Stimulated activated naive CD8-positive, alpha-beta T cell treated with anti-CD3 and anti-CD28 coated beads, Interleukin-15, amount 100 ng/mL, for 72 hours (primary cell): Measurements from ENCODE around the gene TIMM8B.

Experiments
- ATAC-seq: fragments of 150-1000 bp; cut with Tn5 transposase; 2 replicates; pipeline ENCODE4 v1.10.0; 2021; ENCODE audit warnings: mild to moderate bottlenecking, moderate library complexity
- DNase-seq, 2 donors: peaks; one replicate each; pipeline ENCODE4 v3.0.0; 2021 to 2022
- H3K27ac Mint-ChIP-seq, 2 donors: one replicate each; pipeline ENCODE4 v1.8.0; 2022; ENCODE audit warnings: mild to moderate bottlenecking in 2 of 2, mixed read lengths in 2 of 2, moderate library complexity in 2 of 2
- H3K27me3 Mint-ChIP-seq: one replicate; pipeline ENCODE4 v1.8.0; 2022; ENCODE audit warnings: mixed read lengths
- H3K4me1 Mint-ChIP-seq: one replicate; pipeline ENCODE4 v1.8.0; 2022; ENCODE audit warnings: mild to moderate bottlenecking, mixed read lengths
- H3K4me3 Mint-ChIP-seq, 2 donors: one replicate each; pipeline ENCODE4 v1.8.0; 2022; ENCODE audit warnings: mild to moderate bottlenecking in 2 of 2, mixed read lengths in 2 of 2, moderate library complexity in 1 of 2
- H3K9me3 Mint-ChIP-seq, 2 donors: one replicate each; pipeline ENCODE4 v1.8.0; 2022; ENCODE audit warnings: mixed read lengths in 2 of 2

Gene TIMM8B

DNA sequence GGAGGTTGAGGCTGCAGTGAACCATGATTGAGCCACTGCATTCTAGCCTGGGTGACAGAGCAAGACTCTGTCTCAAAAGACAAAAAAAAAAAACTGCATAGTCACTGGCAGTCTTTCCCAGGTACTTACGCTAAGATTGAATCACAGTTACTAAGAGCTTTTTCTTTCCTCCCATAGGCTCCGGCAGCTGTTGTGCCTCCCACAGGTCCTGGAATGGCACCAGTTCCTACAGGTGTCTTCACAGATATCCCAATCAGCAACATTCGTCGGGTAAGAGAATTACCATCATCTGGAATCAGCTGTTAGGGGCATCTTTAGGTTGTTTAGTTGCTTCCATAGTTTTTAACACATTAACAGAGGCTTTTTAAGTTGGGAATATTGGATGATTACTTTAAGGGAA is 41.6 kb downstream of the TIMM8B start:
- no peak for DNase-seq
- Mint-ChIP-seq H3K9me3 (no peaks in the 10 kb centered on the region), H3K4me3 (no peak overlapping the region), H3K4me1 (peaks cover 32% of the 10 kb centered on the region), H3K27me3 (no peaks in the 10 kb centered on the region), H3K27ac (peak overlapping the region in 1 of 2 donors; percentile 13)
- ATAC-seq = no peak

DNA sequence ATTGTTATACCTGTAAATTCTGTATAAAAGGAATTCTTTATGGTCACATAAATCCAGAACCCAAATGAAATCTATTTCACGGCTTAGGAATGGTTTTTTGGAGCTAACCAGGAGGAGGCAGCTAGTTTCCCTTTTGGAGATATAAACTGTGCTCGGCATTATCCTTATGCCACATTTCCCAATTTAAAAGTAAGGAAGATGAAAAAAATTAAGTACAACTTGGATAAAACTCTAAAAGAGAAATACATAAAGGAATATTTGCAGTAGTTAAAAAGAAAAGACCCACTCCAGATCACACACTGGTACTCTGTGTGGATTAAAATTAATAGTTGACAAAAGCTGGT is 43.6 kb downstream of the TIMM8B start:
- no peak for ATAC-seq
- Mint-ChIP-seq H3K4me1 (peaks cover 20% of the 10 kb centered on the region), H3K9me3 (no peaks in the 10 kb centered on the region), H3K4me3 (no peak overlapping the region), H3K27me3 (no peaks in the 10 kb centered on the region), H3K27ac (peak overlapping the region in 1 of 2 donors; percentile 27)
- DNase-seq = no peak

DNA sequence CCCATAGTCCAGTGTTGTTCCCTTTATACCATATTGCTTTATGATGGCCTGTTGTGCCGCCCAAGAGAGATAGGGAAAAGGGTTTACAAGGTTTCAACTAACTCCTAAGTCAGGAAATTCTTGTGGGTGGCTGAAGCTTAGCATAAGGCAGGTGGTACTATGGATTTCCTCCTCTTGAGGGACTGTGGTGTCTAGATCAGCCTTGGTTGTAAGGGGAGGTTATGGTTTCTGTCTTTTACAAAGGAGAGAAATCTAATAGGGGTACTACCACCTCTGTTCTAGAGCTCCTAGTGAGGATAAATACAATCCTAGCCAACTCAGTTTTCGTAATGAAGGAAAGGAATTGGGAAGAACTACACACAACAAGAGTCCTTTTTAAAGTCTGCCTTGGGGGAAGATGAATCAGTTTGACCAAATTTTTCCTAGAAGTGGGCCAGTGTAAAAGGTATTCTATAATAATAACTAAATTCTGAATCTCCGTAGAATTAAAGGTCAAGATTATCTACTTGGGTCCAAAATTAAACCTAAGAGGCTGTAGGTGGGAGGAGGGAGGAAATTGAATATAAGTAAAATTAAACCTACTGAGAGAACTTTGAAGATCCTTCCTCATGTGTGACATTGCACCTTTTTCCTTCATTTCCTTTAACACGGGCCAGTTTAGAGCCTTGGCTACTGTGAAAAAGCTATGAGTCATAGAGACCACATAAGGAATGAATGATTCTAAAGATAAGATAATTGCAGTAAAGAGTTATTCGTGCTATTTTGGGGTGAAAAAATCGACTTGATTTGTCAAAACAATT is 44.2 kb downstream of the TIMM8B start:
- no peak for DNase-seq
- Mint-ChIP-seq H3K9me3 (no peaks in the 10 kb centered on the region), H3K27ac (peak overlapping the region in 1 of 2 donors; percentile 74), H3K27me3 (no peaks in the 10 kb centered on the region), H3K4me3 (no peak overlapping the region), H3K4me1 (peaks cover 20% of the 10 kb centered on the region)
- ATAC-seq = no peak

DNA sequence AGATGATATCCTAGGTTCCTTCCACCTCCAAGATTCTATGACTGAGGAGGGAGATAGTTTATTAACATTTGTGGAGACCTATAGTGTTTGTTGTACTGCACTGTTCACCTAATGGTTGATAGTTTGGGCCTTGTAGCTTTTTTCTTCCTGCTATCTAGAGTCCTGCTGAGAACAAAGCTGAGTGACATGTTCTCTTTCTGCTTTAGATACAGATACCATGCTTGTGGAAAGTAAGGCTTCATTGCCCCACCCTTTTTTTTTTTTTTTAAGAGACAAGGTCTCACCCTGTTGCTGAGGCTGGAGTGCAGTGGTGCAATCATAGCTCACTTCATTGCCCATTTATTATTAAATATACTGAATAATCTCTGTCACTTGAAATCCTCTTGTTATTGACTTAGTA is 49.0 kb downstream of the TIMM8B start:
- Mint-ChIP-seq H3K27me3 (no peaks in the 10 kb centered on the region), H3K4me1 (peaks cover 16% of the 10 kb centered on the region), H3K9me3 (no peaks in the 10 kb centered on the region), H3K27ac (no peak overlapping the region), H3K4me3 (no peak overlapping the region)
- ATAC-seq (no peak), DNase-seq (no peak)
